ENCODE measurements around the gene DDX11. TPM values are rescaled to one million over a fixed set of nuclear protein-coding genes. Genes with fewer than 3 reads are reported as not detected.

The DDX11 gene
- total and polyA plus RNA-seq, 2 of the 4 experiments (the other 2 are of a cell fraction) = 10.8 to 17.6 TPM

DNA sequence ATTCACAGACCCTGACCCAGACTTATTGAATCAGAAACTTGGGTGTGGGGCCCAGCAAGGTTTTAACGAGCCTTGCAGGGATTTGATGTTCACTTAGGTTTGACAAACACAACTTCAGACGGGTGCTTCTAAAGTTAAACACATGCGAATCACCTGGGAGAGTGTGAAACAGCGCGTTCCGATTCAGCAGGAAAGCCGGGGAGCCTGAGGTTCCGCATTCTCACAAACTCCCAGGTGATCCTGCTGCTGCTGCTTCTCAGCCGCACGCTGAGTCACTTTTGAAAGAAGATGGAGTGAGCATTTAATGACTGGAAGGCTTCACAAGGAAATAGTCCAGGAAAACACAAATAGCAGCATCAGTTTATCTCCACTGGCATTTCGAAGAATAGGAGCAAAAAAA lies 44.2 kb upstream of the DDX11 start:
- DNase-seq (no peak), ATAC-seq (ENCODE audit: low read depth) (no peak)
- H2BK15ac ChIP-seq (ENCODE audit: low read depth, low read length) = no peak overlapping the region
- intact Hi-C loops (cut with micrococcal nuclease) = no loop called here
- H4K91ac ChIP-seq (ENCODE audit: insufficient read depth, low read depth, low read length) = no peak overlapping the region
- H2AK9ac ChIP-seq (replicated peaks; ENCODE audit: low read depth, low read length, poor library complexity) = no peak overlapping the region
- no peak overlapping the region for H3K9ac ChIP-seq (ENCODE audit: low read depth, low read length)
- H3K4me1 ChIP-seq (ENCODE audit: control insufficient read depth, insufficient read depth, low read length) = no peaks in the 10 kb centered on the region
- H3K27me3 ChIP-seq (ENCODE audit: control insufficient read depth, insufficient read depth, low read length) = peaks cover 10% of the 10 kb centered on the region; the same call in 1 of the 2 replicates
- H3K18ac ChIP-seq (ENCODE audit: low read depth, low read length) = no peak overlapping the region
- no peaks in the 10 kb centered on the region for H3K9me1 ChIP-seq (ENCODE audit: insufficient read depth, low read length)
- BruUV-seq (replicated peaks) = no TSS peak
- TF ChIP-seq MXI1 (IDR thresholded peaks at IDR 0.05; ENCODE audit: borderline replicate concordance, low read depth, low read length) = no peak
- TF ChIP-seq POLR2A (IDR thresholded peaks at IDR 0.05; ENCODE audit: low read depth, low read length) = no peak
- TF ChIP-seq, protein P1, sequence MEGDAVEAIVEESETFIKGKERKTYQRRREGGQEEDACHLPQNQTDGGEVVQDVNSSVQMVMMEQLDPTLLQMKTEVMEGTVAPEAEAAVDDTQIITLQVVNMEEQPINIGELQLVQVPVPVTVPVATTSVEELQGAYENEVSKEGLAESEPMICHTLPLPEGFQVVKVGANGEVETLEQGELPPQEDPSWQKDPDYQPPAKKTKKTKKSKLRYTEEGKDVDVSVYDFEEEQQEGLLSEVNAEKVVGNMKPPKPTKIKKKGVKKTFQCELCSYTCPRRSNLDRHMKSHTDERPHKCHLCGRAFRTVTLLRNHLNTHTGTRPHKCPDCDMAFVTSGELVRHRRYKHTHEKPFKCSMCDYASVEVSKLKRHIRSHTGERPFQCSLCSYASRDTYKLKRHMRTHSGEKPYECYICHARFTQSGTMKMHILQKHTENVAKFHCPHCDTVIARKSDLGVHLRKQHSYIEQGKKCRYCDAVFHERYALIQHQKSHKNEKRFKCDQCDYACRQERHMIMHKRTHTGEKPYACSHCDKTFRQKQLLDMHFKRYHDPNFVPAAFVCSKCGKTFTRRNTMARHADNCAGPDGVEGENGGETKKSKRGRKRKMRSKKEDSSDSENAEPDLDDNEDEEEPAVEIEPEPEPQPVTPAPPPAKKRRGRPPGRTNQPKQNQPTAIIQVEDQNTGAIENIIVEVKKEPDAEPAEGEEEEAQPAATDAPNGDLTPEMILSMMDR (conservative IDR thresholded peaks at IDR 0.05; ENCODE audit: low read depth, low read length) = no peak
- TF ChIP-seq RAD21 (IDR thresholded peaks at IDR 0.05; ENCODE audit: low read length) = no peak
- no peak for TF ChIP-seq RFX5 (IDR thresholded peaks at IDR 0.05; ENCODE audit: low read depth, low read length)
- TF ChIP-seq BHLHE40 (IDR thresholded peaks at IDR 0.05; ENCODE audit: low read depth, low read length) = no peak
- TF ChIP-seq SMC3 (IDR thresholded peaks at IDR 0.05; ENCODE audit: low read depth, low read length) = no peak
- TF ChIP-seq FOS (IDR thresholded peaks at IDR 0.05; ENCODE audit: low read depth, low read length) = no peak
- no peak for TF ChIP-seq NFE2L2 (IDR thresholded peaks at IDR 0.05; ENCODE audit: low read depth, low read length)
- TF ChIP-seq CHD1 (IDR thresholded peaks at IDR 0.05; ENCODE audit: low read depth, low read length) = no peak
- TF ChIP-seq ELK1 (IDR thresholded peaks at IDR 0.05; ENCODE audit: borderline replicate concordance, low read depth, low read length) = no peak
- TF ChIP-seq, protein P2, sequence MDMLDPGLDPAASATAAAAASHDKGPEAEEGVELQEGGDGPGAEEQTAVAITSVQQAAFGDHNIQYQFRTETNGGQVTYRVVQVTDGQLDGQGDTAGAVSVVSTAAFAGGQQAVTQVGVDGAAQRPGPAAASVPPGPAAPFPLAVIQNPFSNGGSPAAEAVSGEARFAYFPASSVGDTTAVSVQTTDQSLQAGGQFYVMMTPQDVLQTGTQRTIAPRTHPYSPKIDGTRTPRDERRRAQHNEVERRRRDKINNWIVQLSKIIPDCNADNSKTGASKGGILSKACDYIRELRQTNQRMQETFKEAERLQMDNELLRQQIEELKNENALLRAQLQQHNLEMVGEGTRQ (IDR thresholded peaks at IDR 0.05; ENCODE audit: low read depth, low read length) = no peak
- no peak for TF ChIP-seq CEBPB (IDR thresholded peaks at IDR 0.05; ENCODE audit: low read depth, low read length)
- TF ChIP-seq MAZ (IDR thresholded peaks at IDR 0.05; ENCODE audit: borderline replicate concordance, low read depth, low read length) = no peak
- no peak for TF ChIP-seq MAFK (IDR thresholded peaks at IDR 0.05; ENCODE audit: low read depth, low read length)
- no peak for TF ChIP-seq RCOR1 (IDR thresholded peaks at IDR 0.05; ENCODE audit: insufficient replicate concordance, low read length)
- H3K27ac ChIP-seq (ENCODE audit: insufficient read depth, low read length) = no peak overlapping the region
- no peaks in the 10 kb centered on the region for H3K9me3 ChIP-seq (ENCODE audit: control insufficient read depth, insufficient read depth, low read length)
- WGBS, 2 experiments (ENCODE audit: extremely low coverage in 2 of 2, insufficient read length in 1 of 2) = 55% methylated on average over 3 of the region's 11 CpGs; no CpG with 5 or more reads in 1 of the 2 experiments
- ChIA-PET POLR2A (ENCODE audit: unreplicated experiment) (no interaction called here), CTCF (no interaction called here)
- H4K8ac ChIP-seq (ENCODE audit: low read depth in 2 of 2, low read length in 2 of 2) = no peak overlapping the region
- no peak overlapping the region for H2BK20ac ChIP-seq (ENCODE audit: low read depth, low read length)
- H2AK5ac ChIP-seq (ENCODE audit: low read depth, low read length) = no peak overlapping the region
- no peak overlapping the region for H2BK5ac ChIP-seq (ENCODE audit: low read depth, low read length, poor library complexity, severe bottlenecking)
- in situ Hi-C loops (cut with MboI; ENCODE audit: low sequenced_read_pairs) = no loop called here
- no peak overlapping the region for H2BK120ac ChIP-seq (ENCODE audit: low read depth, low read length)
- no peak overlapping the region for H3K23ac ChIP-seq (ENCODE audit: low read depth, low read length)
- no peaks in the 10 kb centered on the region for H3K36me3 ChIP-seq (ENCODE audit: control insufficient read depth, insufficient read depth, low read length)
- no peaks in the 10 kb centered on the region for H3K79me1 ChIP-seq (ENCODE audit: low read depth in 1 of 2, low read length in 2 of 2)
- H3K4me3 ChIP-seq (ENCODE audit: insufficient read depth, low read depth, low read length) = no peak overlapping the region
- no peak overlapping the region for H3K14ac ChIP-seq (replicated peaks; ENCODE audit: low read depth, low read length)
- no peak overlapping the region for H3K4ac ChIP-seq (ENCODE audit: low read depth, low read length)
- dilution Hi-C loops (cut with HindIII; ENCODE audit: low sequenced_read_pairs, unreplicated experiment) = no loop called here
- no peaks in the 10 kb centered on the region for H4K20me1 ChIP-seq (ENCODE audit: insufficient read depth, low read length)
- H3K56ac ChIP-seq (ENCODE audit: extremely low read depth, insufficient read depth, low read length) = no peak overlapping the region
- no peak overlapping the region for H3K4me2 ChIP-seq (ENCODE audit: low read depth, low read length)
- H4K5ac ChIP-seq (ENCODE audit: low read depth, low read length) = no peak overlapping the region
- no peak overlapping the region for H2AFZ ChIP-seq (replicated peaks; ENCODE audit: low read length, poor library complexity)

All from IMR-90 (cell line).